HG03064 (cell line): ENCODE measurements around the gene DTNBP1.
"Not testable (repeated sequence)": the region's sequence is repeated elsewhere in the genome, so short reads cannot be mapped to it uniquely, and the experiment has no call there.

Source experiments
- ATAC-seq: cut with Tn5 transposase; IDR thresholded peaks from one replicate; pipeline ENCODE4 v1.9.1; 2021; ENCODE audit warnings: low read depth; ENCODE audit not compliant: unreplicated experiment

Gene DTNBP1

DNA sequence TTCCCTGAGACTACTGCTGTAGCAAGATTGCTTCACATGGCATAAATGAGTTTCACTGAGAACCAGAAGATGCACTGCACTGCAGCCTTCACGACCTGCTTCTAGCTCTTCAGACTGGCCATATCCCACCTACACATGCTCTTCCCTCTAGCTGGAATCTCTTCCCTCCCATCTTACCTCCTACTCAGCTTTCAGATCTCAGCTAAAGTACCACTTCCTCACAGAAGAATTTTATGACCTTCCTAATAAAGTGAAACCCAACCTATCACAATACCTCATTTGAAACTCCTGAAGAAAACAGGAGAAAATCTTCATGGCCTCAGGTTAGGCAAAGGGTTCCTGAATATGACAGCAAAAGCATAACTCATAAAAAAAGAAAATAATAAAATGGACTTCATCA, 99.9 kb downstream of the DTNBP1 start:
- no peak for ATAC-seq

DNA sequence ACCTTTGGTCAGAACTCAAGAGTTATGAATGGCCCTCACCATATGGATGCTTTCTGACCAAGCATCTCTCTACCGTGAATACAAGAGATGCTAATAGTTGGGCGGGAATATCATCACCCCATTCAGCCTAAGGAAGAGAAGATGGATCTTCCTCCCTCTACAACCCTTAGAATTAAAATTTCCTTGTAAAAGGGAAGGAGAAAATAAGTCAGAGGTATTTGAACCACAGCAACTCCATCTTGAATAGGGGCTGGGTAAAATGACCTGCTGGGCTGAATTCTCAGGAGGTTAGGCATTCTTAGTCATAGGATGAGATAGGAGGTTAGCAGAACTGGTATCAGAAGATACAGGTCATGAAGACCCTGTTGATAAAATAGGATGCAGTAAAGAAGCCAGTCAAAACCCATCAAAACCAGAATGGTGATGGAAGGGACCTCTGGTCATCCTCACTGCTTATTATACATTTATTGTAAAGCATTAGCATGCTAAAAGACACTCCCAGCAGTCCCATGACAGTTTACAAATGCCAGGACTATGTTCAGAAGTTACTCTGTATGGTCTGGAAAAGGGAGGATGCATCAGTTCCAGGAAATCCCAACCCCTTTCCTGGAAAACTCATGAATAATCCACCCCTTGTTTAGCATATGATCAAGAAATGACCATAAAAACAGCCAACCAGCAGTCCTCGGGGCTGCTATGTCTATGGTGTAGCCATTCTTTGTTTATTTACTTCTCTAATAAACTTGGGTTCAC, 101.2 kb downstream of the DTNBP1 start:
- ATAC-seq: no peak

DNA sequence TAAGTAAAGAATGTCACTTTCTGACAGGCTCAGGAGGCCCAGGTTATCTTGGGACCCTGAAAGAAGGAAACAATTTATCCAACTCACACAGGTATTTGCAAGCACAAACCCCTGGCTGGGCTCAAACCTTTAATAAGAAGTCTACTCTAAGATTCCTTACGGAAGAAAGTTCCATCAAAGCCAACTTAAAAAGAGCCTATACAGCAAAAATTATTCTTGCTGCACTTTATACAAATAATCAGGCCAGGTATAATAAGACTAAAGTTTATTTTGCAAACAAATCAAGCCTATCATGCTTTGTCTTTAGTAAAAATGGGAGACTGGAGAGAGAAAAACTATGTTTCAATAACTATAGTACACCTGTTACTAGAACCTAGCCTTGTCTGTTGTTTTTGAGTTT, 102.1 kb downstream of the DTNBP1 start:
- ATAC-seq: no peak

DNA sequence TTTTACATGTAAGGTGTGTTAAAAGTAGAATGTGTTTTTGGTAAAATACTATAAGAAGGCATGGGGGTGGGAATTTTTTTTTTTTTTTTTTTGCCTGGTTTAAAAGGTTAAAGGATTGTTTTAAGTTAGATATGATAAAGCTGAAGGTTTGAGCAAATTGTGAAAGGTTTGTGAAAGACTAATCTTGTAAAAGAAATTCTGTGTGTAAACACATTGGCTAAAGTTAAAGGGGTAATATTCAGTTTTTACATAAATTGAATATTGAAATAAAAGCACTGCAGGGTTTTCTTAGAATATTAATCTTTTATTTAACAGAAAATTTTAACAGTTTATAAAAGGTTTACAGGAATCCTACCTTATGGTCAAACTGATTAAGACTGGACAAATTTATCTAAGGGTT, 105.7 kb downstream of the DTNBP1 start:
- ATAC-seq: no peak

DNA sequence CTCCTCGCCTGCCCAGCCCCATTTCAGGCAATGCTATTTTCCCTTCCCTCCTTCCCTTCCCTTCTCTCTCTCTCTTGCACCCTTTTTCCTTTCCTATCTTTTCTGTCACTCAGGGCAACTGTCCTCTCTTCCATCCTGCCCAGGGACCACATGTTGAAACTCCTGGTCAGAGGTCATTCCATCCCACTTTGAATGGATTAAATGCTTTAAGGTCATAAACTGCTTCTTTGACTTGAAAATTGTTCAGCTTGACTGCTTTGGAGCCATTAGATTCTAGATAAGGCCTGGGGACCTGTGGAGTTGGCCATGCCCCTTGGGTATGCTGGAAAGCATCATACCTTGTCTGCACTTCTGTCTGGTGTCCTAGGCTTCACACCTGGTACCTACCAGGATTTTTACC, 106.1 kb downstream of the DTNBP1 start:
- no peak for ATAC-seq

DNA sequence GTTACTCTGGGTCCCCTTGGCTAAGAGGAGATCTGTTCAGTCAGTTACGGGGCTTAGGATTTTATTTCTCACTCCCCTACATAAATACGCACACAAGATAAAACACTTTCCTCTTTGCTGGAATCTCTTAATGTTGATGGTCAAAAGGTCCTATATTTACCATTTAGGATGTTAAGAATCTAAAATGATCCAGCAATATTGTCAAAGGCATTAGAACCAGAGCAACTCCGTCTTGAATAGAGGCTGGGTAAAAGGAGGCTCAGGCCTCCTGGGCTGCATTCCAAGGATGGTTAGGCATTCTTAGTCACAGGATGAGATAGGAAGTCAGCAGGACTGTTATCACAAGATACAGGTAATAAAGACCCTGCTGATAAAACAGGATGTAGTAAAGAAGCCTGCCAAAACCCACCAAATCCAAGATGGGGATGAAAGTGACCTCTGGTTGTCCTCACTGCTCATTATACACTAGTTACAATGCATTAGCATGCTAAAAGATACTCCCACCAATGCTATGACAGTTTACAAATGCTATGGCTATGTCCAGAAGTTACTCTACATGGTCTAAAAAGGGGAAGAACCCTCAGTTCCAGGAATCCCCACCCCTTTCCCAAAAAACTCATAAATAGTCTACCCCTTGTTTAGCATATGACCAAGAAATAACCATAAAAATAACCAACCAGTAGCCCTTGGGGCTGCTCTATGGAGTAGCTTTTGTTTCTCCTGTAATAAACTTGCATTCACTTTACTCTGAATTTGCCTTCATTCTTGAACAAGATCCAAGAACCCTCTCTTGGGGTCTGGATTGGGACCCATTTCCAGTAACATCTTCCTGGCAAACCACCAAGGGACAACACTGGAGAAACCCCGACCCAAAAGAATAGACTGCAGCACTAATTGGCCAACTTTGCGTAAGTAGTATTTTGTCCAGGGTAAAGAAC, 107.5 kb downstream of the DTNBP1 start:
- no peak for ATAC-seq

DNA sequence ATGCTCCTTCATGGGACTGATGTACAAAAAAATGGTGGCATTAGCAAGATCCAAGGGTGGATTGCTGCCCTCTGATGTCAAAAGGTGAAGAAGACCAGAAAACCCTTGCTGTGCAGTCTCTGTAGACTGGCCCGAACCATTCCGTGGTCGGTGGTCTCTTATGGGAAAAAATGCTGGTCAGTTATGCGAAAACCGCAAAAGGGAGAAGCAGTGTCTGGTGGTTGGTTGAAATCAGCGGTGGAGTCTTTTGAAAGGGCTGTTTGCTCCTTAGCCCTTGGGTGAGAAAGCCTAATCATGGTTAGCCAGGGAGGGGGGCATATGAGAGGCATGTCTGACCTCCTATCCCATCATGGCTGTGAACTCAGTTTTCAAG, 108.1 kb downstream of the DTNBP1 start:
- no peak for ATAC-seq

DNA sequence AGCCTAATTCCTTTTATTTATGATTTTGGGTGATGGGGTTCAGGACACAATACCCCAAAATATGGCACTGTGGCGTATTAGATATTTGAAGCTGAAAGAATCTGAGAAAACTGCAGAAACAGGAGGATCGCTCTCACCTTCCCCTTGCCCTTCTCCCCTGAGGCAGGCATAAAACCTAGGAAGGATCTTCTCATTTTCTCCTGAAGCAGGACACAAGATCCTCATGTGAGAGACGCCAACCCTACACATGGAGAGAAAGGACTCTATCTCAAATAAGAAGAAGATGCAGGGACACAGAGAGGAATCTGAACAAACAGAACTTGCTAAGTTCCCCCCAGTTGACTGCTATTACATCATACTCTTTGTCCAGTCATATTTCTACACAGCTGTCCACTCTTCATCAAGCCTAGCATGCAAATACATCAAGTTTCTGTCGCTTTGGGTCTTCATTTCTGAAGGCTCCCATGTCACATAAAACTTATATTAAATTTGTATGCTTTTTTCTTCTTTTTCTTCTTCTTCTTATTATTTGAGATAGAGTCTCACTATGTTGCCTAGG, 109.0 kb downstream of the DTNBP1 start:
- no peak for ATAC-seq

DNA sequence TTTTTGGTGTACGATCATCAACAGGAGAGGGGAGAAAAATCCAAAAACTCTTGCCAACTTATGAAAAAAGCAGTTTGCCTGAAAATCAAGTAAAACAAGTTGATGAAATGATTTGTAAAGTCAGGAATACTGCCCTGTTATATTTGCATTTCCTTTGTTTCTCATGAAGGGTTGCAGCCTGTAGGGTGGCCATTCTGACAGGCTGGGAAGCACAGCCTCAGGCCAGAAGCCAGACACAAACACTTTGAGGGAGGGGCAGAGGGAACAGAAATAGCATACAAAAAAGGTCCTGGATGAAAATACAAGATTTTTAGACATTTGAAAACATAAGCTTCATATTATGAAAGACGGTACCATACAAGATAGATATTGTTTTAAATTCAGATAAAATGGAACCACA, 109.8 kb downstream of the DTNBP1 start:
- ATAC-seq: no peak

DNA sequence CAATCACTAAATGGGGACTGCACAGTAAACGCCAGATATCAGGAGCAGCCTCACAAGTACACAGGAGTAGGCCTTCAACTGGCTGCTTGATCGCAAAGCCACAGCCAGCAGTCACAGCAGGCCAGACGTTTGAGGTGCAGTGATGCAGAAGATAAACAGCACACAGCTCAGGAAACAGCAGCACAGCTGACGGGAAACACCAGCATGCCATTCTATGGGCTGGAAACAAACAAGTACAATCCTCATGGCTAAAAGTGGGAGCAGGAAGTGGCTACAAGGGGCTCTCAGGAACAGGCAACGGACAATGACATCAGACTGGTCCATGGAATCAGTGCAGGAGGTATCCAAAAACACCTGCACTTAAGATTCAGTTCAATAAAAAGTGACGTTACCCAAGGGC, 111.0 kb downstream of the DTNBP1 start:
- no peak for ATAC-seq

DNA sequence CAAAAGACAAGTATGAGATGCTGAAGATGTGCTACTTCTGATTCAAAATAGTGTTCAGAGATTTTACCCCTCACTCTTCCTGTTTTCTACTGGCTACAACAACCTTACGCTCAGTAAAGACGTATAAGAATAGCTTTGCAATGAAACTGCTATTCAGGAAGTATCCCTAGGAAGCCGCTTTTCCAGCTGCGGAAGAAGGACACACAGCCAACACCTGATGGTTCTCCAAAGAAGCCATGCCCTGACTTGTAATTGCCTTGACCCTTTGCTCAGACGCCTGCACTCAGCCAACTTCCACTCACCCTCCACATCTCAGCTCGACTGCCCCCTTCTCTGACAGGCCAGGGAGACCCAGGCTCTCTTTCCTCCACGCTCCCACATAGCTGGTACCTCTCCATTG, 111.6 kb downstream of the DTNBP1 start:
- no peak for ATAC-seq

DNA sequence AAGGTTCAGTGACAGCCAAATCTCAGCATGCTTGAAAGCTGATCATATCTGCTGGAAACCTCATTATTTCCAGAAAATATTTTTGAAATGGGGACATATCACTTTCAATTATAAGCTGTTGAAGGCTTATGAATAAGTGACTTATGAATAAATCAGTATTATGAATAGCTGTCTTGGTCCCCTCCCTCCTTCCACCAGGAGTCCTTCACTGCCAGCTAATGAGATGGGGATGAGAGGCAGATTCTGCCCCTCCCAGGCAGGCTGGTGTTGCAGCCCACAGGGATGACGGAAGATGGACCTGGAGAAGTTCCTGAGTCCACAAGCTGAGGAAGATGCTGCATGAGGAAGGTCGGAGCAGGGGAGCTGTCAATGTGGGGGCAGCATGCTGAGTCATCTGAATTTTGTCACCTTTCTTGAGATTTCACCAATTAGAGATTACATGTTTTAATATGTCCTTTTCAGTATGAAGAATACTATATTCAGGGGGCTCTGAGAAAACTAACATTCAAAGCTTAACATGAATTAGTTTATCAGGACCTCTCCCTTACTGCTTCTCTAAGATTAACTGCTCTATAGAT, 112.2 kb downstream of the DTNBP1 start:
- no peak for ATAC-seq

DNA sequence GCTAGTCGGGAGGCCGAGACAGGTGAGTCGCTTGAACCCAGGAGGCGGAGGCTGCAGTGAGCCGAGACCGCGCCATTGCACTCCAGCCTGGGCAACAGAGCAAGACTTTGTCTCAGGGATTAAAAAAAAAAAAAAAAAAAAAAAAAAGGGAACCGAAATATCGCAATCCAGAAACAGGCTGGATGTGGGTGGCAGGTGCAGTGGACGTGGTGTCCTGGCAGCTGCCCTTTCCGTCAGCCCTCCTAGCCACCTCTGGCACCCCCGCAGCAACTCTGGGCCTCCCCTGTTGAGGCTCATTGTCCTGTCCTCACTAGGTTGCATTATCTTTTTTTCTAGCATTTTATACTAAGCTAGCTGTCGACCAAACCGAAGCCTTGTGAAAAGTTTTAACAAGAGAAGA, 113.5 kb downstream of the DTNBP1 start:
- no peak for ATAC-seq

DNA sequence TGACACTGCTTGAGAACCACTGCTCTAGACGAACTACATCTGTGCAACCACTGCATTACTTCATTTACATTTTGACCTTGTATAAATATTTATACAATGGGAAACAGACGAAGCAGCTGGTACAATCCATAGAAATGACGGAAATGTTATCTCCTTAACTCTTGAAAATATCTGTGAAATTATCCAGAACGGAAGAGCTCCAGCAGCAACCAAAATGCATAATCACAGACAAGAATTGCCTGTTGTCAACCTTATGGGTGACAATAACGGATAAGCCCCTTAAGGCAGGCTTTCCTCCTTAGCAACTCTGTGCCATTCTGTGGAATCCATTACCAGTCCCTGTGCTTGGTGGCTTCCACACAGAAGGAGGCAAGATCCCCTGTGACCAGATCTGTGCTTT, 115.4 kb downstream of the DTNBP1 start:
- no peak for ATAC-seq

DNA sequence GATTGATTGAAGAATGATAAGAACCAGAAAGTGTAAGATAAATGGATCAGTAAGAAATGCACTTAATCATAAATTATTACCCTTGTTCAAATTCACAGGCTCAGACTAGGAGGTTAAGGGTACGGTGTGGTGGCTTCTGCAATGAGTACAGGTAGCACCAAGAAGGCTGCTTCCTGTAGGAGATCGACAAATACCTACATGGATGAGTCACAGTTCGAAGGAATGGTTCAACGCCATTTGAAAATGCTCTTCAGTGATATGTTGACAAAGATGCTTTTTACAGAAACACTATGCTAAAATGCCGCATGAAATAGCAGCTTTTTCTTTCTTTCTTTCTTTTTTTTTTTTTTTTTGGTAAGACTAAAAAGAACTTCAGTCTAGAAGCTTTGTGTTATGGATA, 116.2 kb downstream of the DTNBP1 start:
- no peak for ATAC-seq

DNA sequence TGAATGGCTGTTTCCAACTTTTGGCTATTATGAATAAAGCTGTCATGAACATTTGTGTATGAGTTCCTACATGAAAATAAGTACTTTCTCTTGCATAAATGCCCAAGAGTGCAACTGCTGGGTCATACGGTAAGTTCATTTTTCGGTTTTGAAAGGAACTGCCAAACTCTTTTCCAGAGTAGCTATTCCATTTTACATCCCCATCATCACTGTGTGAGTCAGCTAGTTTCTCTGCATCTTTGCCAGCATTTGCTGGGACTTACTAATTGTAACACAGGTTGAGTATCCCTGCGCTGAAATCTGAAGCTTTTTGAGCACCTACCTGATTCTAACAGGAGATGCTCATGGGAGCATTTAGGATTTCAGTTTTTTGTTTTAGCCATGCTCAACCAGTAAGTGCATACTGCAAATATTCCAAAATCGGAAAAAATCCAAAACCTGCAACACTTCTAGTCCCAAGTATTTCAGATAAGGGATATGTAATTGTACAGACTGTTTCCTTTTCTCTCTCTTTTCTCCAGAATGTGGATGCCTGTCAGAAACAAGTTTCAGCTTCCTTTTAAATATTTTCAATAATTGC, 118.4 kb downstream of the DTNBP1 start:
- no peak for ATAC-seq

DNA sequence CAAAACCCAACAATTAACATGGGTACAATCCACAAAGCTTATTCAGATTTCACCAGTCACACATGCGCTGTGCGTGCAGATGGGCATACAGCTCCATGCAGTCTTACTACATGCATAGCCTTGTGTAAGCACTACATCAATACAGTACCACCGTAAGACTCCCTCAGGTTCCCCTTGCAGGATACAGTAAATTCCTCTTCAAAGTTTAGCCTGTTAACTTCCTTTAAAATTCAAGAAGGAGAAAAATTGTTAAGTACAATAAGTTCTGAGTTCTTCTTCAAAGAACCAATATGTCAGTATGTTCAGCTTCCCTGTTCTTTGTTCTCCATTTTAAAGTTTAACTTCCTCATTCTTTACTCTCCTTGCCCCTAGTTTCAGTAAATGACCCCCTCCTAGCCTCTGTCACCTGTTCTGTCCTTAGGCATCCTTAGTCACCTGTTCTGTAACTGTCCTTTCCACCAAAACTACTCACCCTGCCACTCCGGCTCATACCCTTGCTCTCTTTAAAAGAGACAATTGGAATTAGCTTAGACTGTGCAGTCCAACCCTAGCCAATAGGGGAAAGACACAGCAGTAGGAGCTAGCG, 119.4 kb downstream of the DTNBP1 start:
- not testable (repeated sequence) for ATAC-seq

DNA sequence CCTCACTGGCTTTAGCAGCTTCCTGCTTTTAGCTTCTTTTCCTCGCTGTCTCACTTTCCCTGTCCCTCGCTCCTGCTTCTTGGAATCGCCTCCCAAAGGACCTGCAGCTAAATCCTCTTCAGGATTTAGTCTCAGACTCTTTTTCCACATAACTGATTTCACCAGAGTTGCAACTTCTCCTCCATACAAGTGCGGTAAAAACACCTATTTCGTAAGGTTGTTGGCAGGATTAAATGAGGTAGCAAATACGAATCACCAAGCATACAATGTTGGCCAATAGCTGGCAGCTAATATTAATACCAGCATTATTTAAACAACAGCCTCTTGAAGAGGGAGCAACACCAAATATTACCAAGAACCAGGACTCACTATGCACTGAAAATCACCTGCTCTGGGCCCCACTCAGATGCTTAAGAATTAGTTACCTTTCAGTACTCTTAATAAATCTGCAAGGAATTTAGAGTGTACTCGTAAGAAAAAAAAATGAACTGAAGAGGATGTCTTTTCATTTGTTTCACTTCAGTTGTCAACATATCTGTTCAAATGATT, 123.0 kb downstream of the DTNBP1 start:
- no peak for ATAC-seq

DNA sequence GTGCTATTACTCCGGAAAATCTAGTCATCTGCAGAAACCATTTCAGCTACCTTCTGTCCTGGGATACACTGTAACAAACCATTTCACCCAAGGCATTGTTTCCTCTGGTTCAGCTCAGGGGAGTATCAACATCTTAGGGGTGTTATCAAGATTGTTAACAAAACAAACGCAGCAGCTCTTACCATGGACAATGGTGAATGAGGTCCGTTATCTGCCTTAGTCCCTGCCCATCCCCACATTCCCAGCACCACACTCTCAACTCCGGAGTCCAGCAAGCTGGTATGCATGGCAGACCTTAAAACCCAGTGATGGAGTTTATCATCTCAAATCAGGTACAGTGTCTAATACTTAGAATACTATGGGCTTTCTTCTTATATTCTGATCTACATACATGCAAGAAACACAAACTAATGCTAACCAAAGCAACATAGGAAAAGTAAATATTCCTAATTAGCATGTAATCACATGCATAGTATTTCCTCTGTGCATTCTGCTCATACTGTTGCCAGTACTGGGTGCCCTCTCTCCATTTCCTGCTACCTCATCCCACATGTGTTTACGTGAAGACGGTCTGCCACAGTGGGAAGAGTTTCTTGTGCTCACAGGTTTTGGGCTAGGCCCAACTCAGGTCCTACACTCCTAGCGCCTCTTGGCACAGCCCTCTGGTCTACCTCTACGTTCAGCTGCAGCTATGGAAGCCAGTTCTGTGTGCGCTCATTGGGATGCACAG, 123.9 kb downstream of the DTNBP1 start:
- no peak for ATAC-seq

DNA sequence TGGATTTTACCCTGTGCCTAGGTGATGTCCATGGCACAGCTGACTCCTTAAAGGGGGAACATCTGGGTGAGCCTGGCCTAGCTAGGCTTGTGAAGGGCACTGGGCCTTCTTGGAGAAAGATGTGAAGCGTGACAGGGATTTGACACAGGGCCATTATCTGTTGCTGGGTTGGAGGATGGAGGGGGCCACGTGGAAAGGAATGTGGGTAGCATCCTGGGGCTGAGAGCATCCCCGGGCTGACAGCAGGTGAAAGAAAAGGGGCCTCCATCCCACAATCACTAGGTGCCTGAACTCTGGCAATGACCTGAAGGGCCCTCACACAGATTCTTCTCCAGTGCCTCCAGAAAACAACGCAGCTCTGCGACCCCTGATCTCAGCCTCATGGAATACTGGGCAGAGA, 124.7 kb downstream of the DTNBP1 start:
- ATAC-seq: no peak
